CD14-positive monocyte (primary cell): ENCODE measurements around the gene PREX1. TPM values are rescaled to one million over a fixed set of nuclear protein-coding genes. Genes with fewer than 3 reads are reported as not detected.

Source experiments
- DNase-seq, 3 donors: peaks; one replicate each; pipeline ENCODE4 v3.0.0-alpha.2; 2011 to 2022
- H2AFZ ChIP-seq: 2 replicates; pipeline ENCODE4 v1.6.0; 2012; ENCODE audit warnings: mild to moderate bottlenecking, low read depth, low read length, inconsistent platforms; ENCODE audit not compliant: insufficient read depth, poor library complexity, severe bottlenecking
- H3K27ac ChIP-seq, 2 donors: 1 replicate in 1 of 2; 2 replicates in 1 of 2; pipeline ENCODE4 v1.5.1; 2012 to 2013; ENCODE audit warnings: low read length in 2 of 2, control low read depth in 1 of 2, inconsistent platforms in 1 of 2, low read depth in 1 of 2, mild to moderate bottlenecking in 1 of 2
- H3K27me3 ChIP-seq, 2 donors: one replicate each; pipeline versions ENCODE4 v1.6.0 to v1.6.1; 2011 to 2013; ENCODE audit warnings: low read length in 2 of 2; ENCODE audit not compliant: control insufficient read depth in 2 of 2, insufficient read depth in 2 of 2
- H3K36me3 ChIP-seq, 2 donors: replicated peaks in 1 of 2; 1 replicate in 1 of 2; 2 replicates in 1 of 2; pipeline versions ENCODE4 v1.5.1 to v1.6.1; 2012 to 2013; ENCODE audit warnings: low read length in 2 of 2, control low read depth in 1 of 2, inconsistent platforms in 1 of 2, mild to moderate bottlenecking in 1 of 2; ENCODE audit not compliant: insufficient read depth in 2 of 2, control insufficient read depth in 1 of 2
- H3K4me1 ChIP-seq, 2 donors: 1 replicate in 1 of 2; 2 replicates in 1 of 2; pipeline versions ENCODE4 v1.5.1 to v1.6.1; 2012 to 2013; ENCODE audit warnings: low read length in 2 of 2, control low read depth in 1 of 2, inconsistent platforms in 1 of 2, mild to moderate bottlenecking in 1 of 2, moderate library complexity in 1 of 2; ENCODE audit not compliant: insufficient read depth in 2 of 2, control insufficient read depth in 1 of 2
- H3K4me2 ChIP-seq: replicated peaks from 2 replicates; pipeline ENCODE3; 2012; ENCODE audit warnings: low read length, moderate library complexity, mild to moderate bottlenecking; ENCODE audit not compliant: poor library complexity, severe bottlenecking; ENCODE audit errors: extremely low read depth
- H3K4me3 ChIP-seq, 3 experiments: fragments of 200-600 bp in 1 of 3; sonication (generic) in 1 of 3; replicated peaks in 1 of 3; 1 replicate in 2 of 3; 2 replicates in 1 of 3; pipeline ENCODE4 v1.5.1; 2011 to 2013; ENCODE audit warnings: low read length in 3 of 3, mild to moderate bottlenecking in 3 of 3, control low read depth in 2 of 3, low read depth in 2 of 3, inconsistent platforms in 1 of 3, moderate library complexity in 1 of 3
- H3K79me2 ChIP-seq: 2 replicates; pipeline ENCODE4 v1.6.0; 2012; ENCODE audit warnings: mild to moderate bottlenecking, control low read depth, inconsistent platforms, low read length, moderate library complexity; ENCODE audit not compliant: insufficient read depth
- H3K9ac ChIP-seq: 2 replicates; pipeline ENCODE4 v1.6.0; 2017; ENCODE audit warnings: low read length, mild to moderate bottlenecking; ENCODE audit not compliant: insufficient read depth, poor library complexity, severe bottlenecking
- H3K9me3 ChIP-seq, 2 donors: replicated peaks in 1 of 2; 1 replicate in 1 of 2; 2 replicates in 1 of 2; pipeline versions ENCODE4 v1.5.1 to v1.6.1; 2012 to 2013; ENCODE audit warnings: low read length in 2 of 2, control low read depth in 1 of 2; ENCODE audit not compliant: control insufficient read depth in 1 of 2, insufficient read depth in 1 of 2
- H4K20me1 ChIP-seq: 2 replicates; pipeline ENCODE4 v1.6.0; 2012; ENCODE audit warnings: mild to moderate bottlenecking, low read length, control low read depth, moderate library complexity; ENCODE audit not compliant: insufficient read depth
- H3K27ac Mint-ChIP-seq, 7 donors: one replicate each; pipeline ENCODE4 v1.8.0; 2020; ENCODE audit warnings: mild to moderate bottlenecking in 7 of 7, mixed read lengths in 7 of 7, moderate library complexity in 6 of 7, inconsistent platforms in 2 of 7
- H3K27me3 Mint-ChIP-seq, 3 donors: one replicate each; pipeline ENCODE4 v1.8.0; 2021 to 2022; ENCODE audit warnings: low read depth in 3 of 3, mild to moderate bottlenecking in 3 of 3, mixed read lengths in 3 of 3, moderate library complexity in 3 of 3, inconsistent platforms in 1 of 3
- H3K36me3 Mint-ChIP-seq, 2 donors: one replicate each; pipeline ENCODE4 v1.8.0; 2020; ENCODE audit warnings: mixed read lengths in 2 of 2, inconsistent platforms in 1 of 2, mild to moderate bottlenecking in 1 of 2
- H3K4me1 Mint-ChIP-seq: one replicate; pipeline ENCODE4 v1.8.0; 2020; ENCODE audit warnings: mild to moderate bottlenecking, mixed read lengths
- H3K4me3 Mint-ChIP-seq, 2 donors: one replicate each; pipeline ENCODE4 v1.8.0; 2020; ENCODE audit warnings: mild to moderate bottlenecking in 2 of 2, mixed read lengths in 2 of 2, moderate library complexity in 1 of 2
- H3K9me3 Mint-ChIP-seq, 7 donors: one replicate each; pipeline ENCODE4 v1.8.0; 2020 to 2022; ENCODE audit warnings: mixed read lengths in 7 of 7, mild to moderate bottlenecking in 6 of 7, moderate library complexity in 6 of 7, inconsistent platforms in 2 of 7
- CTCF ChIP-seq: fragments of 200-600 bp; IDR thresholded peaks from one replicate; pipeline ENCODE4 v1.8.0; 2022; ENCODE audit warnings: antibody characterized with exemption, mild to moderate bottlenecking
- WGBS: methylation state at CpG from one replicate; pipeline ENCODE4 v1.1.5; 2013; ENCODE audit warnings: missing lambda C conversion rate; ENCODE audit not compliant: insufficient coverage; 5-methylcytosine and 5-hydroxymethylcytosine counted together
- intact Hi-C, 2 donors: fragments of 100-400 bp; cut with micrococcal nuclease; formaldehyde crosslinking; loops; one replicate each; pipeline versions ENCODE4 v1.15.0 to v1.15.1; 2023
- polyA plus RNA-seq, 3 donors: library from polyadenylated mRNA; depleted of rRNA in 1 of 3; unstranded in 2 of 3; stranded (reverse) in 1 of 3; fragments of 300-500 nt in 2 of 3; fragments of >200 nt in 1 of 3; fragmentation: Illumina TruSeq in 2 of 3; gene quantifications; 1 replicate in 2 of 3; 2 replicates in 1 of 3; pipeline ENCODE4 v1.2.3, GENCODE V29; 2012 to 2021

The PREX1 gene
- polyA plus RNA-seq, 3 donors: 24.3 to 114 (median 27.5) TPM

- Histone ChIP-seq H3K27me3 (no peaks in the 10 kb centered on the region), H3K9ac (no peak overlapping the region), H3K9me3 (no peaks in the 10 kb centered on the region), H3K79me2 (no peaks in the 10 kb centered on the region), H4K20me1 (peaks cover 98% of the 10 kb centered on the region), H3K4me2 (no peak overlapping the region), H3K4me3 (no peak overlapping the region), H3K27ac (peak overlapping the region in 1 of 2 donors; percentile 48), H2AFZ (no peak overlapping the region), H3K36me3 (peaks cover 98 to 100% of the 10 kb centered on the region in 2 donors), H3K4me1 (no peaks in the 10 kb centered on the region)
- DNase-seq: no peak
- Mint-ChIP-seq H3K9me3 (peaks cover 0 to 2% (median 0%) of the 10 kb centered on the region in 7 donors), H3K4me3 (no peak overlapping the region), H3K27me3 (peaks cover 0 to 1% (median 0%) of the 10 kb centered on the region in 3 donors), H3K27ac (peak overlapping the region in 3 of 7 donors; percentile 69 to 74 (median 70)), H3K36me3 (peaks cover 81 to 99% of the 10 kb centered on the region in 2 donors), H3K4me1 (no peaks in the 10 kb centered on the region)
- intact Hi-C loops: no loop called here
- TF ChIP-seq CTCF: no peak
- WGBS: 89% methylated on average over 2 of the region's 9 CpGs
Measured at GRCh38 chr20:48637461-48637860, 190.3 kb downstream of the PREX1 start.

- Histone ChIP-seq H3K4me2 (no peak overlapping the region), H3K27ac (no peak overlapping the region), H3K9me3 (no peaks in the 10 kb centered on the region), H4K20me1 (peaks cover 99% of the 10 kb centered on the region), H3K79me2 (no peaks in the 10 kb centered on the region), H3K9ac (no peak overlapping the region), H3K4me1 (no peaks in the 10 kb centered on the region), H3K27me3 (no peaks in the 10 kb centered on the region), H3K36me3 (peaks cover 99 to 100% of the 10 kb centered on the region in 2 donors), H3K4me3 (no peak overlapping the region), H2AFZ (no peak overlapping the region)
- intact Hi-C loops: no loop called here
- H3K36me3 Mint-ChIP-seq: peaks cover 80 to 99% of the 10 kb centered on the region in 2 donors
- 99% methylated on average over 26 of the region's 26 CpGs for WGBS
- peak overlapping the region in 4 of 7 donors; percentile 6 to 68 (median 42) for H3K27ac Mint-ChIP-seq
- no peaks in the 10 kb centered on the region for H3K4me1 Mint-ChIP-seq
- peaks cover 0 to 1% (median 0%) of the 10 kb centered on the region in 3 donors for H3K27me3 Mint-ChIP-seq
- peaks cover 0 to 2% (median 0%) of the 10 kb centered on the region in 7 donors for H3K9me3 Mint-ChIP-seq
- no peak for DNase-seq
- no peak for TF ChIP-seq CTCF
- H3K4me3 Mint-ChIP-seq: no peak overlapping the region
Measured at GRCh38 chr20:48636301-48636700, 191.5 kb downstream of the PREX1 start.
